Glutamatergic neuron (in vitro differentiated cells): Measurements from ENCODE around the gene RAB5IF. TPM values are rescaled to one million over a fixed set of nuclear protein-coding genes. Genes with fewer than 3 reads are reported as not detected.

ENCODE experiments used
- DNase-seq: peaks from one replicate; pipeline ENCODE4 v3.0.0; 2022
- H3K27ac Mint-ChIP-seq: one replicate; pipeline ENCODE4 v1.8.0; 2020; ENCODE audit warnings: mild to moderate bottlenecking, mixed read lengths, inconsistent platforms; ENCODE audit not compliant: unreplicated experiment
- H3K27me3 Mint-ChIP-seq: one replicate; pipeline ENCODE4 v1.8.0; 2020; ENCODE audit warnings: mild to moderate bottlenecking, moderate library complexity, mixed read lengths, inconsistent platforms; ENCODE audit not compliant: unreplicated experiment
- H3K36me3 Mint-ChIP-seq: one replicate; pipeline ENCODE4 v1.8.0; 2020; ENCODE audit warnings: mild to moderate bottlenecking, mixed read lengths, inconsistent platforms; ENCODE audit not compliant: unreplicated experiment
- H3K4me1 Mint-ChIP-seq: one replicate; pipeline ENCODE4 v1.8.0; 2020; ENCODE audit warnings: mild to moderate bottlenecking, low read depth, mixed read lengths, inconsistent platforms; ENCODE audit not compliant: unreplicated experiment
- H3K4me3 Mint-ChIP-seq: one replicate; pipeline ENCODE4 v1.8.0; 2020; ENCODE audit warnings: mild to moderate bottlenecking, mixed read lengths, inconsistent platforms; ENCODE audit not compliant: unreplicated experiment
- H3K9me3 Mint-ChIP-seq: one replicate; pipeline ENCODE4 v1.8.0; 2020; ENCODE audit warnings: mild to moderate bottlenecking, moderate library complexity, mixed read lengths, inconsistent platforms; ENCODE audit not compliant: unreplicated experiment
- total RNA-seq: library from RNA; stranded (reverse); fragmentation: NEBNext Ultra II Directional; extraction: Animal tissue kit (Norgen Biotek cat#: 25700); gene quantifications from one replicate; pipeline ENCODE4 v1.2.1, GENCODE V29; 2021; ENCODE audit not compliant: unreplicated experiment
- TF ChIP-seq, protein P1 (sequence below): fragments of 200-600 bp; sonication (generic); IDR thresholded peaks from one replicate; pipeline ENCODE4 v1.5.0; 2021; ENCODE audit not compliant: partially characterized antibody, unreplicated experiment

RAB5IF gene
- total RNA-seq, 1 donor from 2014 or later = 48.9 TPM

GRCh38 chr20:36620917-36621316 is 15.3 kb downstream of the RAB5IF start:
- H3K36me3 Mint-ChIP-seq = no peaks in the 10 kb centered on the region
- H3K27me3 Mint-ChIP-seq = peaks cover 2% of the 10 kb centered on the region
- no peak for DNase-seq
- H3K4me3 Mint-ChIP-seq = no peak overlapping the region
- no peaks in the 10 kb centered on the region for H3K4me1 Mint-ChIP-seq
- H3K27ac Mint-ChIP-seq = no peak overlapping the region
- no peaks in the 10 kb centered on the region for H3K9me3 Mint-ChIP-seq
- TF ChIP-seq, protein P1, sequence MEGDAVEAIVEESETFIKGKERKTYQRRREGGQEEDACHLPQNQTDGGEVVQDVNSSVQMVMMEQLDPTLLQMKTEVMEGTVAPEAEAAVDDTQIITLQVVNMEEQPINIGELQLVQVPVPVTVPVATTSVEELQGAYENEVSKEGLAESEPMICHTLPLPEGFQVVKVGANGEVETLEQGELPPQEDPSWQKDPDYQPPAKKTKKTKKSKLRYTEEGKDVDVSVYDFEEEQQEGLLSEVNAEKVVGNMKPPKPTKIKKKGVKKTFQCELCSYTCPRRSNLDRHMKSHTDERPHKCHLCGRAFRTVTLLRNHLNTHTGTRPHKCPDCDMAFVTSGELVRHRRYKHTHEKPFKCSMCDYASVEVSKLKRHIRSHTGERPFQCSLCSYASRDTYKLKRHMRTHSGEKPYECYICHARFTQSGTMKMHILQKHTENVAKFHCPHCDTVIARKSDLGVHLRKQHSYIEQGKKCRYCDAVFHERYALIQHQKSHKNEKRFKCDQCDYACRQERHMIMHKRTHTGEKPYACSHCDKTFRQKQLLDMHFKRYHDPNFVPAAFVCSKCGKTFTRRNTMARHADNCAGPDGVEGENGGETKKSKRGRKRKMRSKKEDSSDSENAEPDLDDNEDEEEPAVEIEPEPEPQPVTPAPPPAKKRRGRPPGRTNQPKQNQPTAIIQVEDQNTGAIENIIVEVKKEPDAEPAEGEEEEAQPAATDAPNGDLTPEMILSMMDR = no peak

DNA sequence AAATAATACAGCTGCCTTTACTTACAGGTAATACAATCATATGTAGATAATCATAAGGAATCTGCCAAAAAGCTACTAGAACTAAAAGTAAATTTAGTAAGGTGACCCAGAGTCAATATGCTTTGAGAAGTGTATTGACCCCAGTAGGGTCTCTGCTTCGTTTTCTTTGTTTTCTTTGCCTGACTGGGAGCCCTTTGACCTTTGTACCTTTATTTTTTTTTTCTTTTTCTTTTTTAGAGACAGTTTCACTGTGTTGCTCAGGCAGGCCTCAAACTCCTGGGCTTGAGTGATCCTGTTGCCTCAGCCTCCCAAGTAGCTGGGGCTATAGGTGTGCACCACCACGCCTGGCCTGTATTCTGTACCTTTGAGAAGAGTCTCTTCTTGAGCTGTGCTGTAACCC is 17.9 kb downstream of the RAB5IF start:
- H3K27ac Mint-ChIP-seq = no peak overlapping the region
- H3K27me3 Mint-ChIP-seq = peaks cover 4% of the 10 kb centered on the region
- no peak for DNase-seq
- H3K9me3 Mint-ChIP-seq = no peaks in the 10 kb centered on the region
- H3K36me3 Mint-ChIP-seq = no peaks in the 10 kb centered on the region
- TF ChIP-seq, protein P1 = no peak
- H3K4me1 Mint-ChIP-seq = no peaks in the 10 kb centered on the region
- H3K4me3 Mint-ChIP-seq = no peak overlapping the region

DNA sequence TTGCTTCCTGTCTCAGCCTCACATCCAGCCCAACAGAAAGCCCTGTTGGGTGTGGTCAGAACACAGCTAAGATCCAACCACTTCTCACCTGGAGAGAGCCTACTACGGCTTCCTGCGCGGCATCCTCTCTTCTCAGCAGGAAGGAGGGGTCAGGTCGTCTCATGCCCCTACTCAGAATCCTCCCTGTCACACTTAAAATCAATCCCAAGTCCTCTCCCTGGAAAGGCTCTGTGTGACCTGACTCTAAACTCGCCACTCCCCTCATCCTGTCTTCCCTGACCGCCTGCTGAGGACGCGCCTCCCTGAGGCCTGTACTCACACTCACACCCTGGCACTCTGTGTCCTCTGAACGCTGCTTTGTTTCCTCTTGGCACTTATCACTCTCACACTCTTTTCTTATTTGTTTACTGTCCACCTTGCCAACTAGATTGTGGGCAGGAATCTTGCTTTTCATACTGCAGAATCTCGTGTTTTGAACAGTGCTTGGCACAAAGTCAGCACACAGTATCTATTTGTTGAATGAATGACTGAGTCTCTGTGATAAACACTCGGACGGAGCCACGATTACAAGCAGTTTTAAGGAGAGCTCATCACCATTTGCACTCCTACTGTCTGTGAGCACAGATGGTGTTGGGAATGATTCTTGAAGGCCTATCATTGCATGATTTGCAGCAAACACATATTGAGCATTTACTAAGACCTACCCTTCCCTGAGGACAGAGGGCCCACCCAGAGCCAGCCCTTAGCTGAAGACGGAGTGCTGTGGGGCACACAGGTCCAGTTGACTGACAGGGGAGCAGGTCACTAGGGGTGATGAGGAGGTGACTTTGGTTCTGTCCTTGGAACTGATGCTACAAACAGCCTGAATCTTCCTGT is 18.7 kb downstream of the RAB5IF start:
- TF ChIP-seq, protein P1 = no peak
- H3K9me3 Mint-ChIP-seq = no peaks in the 10 kb centered on the region
- no peak overlapping the region for H3K27ac Mint-ChIP-seq
- peaks cover 6% of the 10 kb centered on the region for H3K27me3 Mint-ChIP-seq
- no peak overlapping the region for H3K4me3 Mint-ChIP-seq
- no peaks in the 10 kb centered on the region for H3K36me3 Mint-ChIP-seq
- H3K4me1 Mint-ChIP-seq = no peaks in the 10 kb centered on the region
- DNase-seq = no peak

DNA sequence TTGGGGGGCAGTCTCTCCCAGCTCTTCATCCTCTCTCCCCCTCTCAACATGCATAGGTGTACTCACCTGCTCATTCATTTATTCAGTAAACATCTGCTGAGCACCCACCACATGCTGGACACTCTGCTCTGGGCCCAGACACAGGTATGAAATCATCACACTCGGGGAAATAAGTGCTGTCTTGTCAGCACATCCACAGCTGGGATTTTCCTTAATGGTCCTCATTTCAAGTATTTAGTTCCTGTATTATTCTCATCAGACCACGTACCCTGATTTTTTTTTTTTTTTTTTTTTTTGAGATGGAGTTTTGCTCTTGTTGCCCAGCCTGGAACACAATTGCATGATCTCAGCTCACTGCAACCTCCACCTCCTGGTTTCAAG is 19.4 kb downstream of the RAB5IF start:
- no peak for DNase-seq
- no peaks in the 10 kb centered on the region for H3K4me1 Mint-ChIP-seq
- H3K9me3 Mint-ChIP-seq = no peaks in the 10 kb centered on the region
- TF ChIP-seq, protein P1 = no peak
- H3K27me3 Mint-ChIP-seq = peaks cover 6% of the 10 kb centered on the region
- H3K4me3 Mint-ChIP-seq = no peak overlapping the region
- H3K36me3 Mint-ChIP-seq = no peaks in the 10 kb centered on the region
- H3K27ac Mint-ChIP-seq = no peak overlapping the region

- no peak for DNase-seq
- no peaks in the 10 kb centered on the region for H3K4me1 Mint-ChIP-seq
- no peak overlapping the region for H3K4me3 Mint-ChIP-seq
- H3K27ac Mint-ChIP-seq = no peak overlapping the region
- no peaks in the 10 kb centered on the region for H3K9me3 Mint-ChIP-seq
- H3K36me3 Mint-ChIP-seq = no peaks in the 10 kb centered on the region
- TF ChIP-seq, protein P1 = no peak
- peaks cover 5% of the 10 kb centered on the region for H3K27me3 Mint-ChIP-seq
Observed at GRCh38 chr20:36628076-36628475, 22.5 kb downstream of the RAB5IF start.
